Measurements from ENCODE around the gene CHADL. TPM values are rescaled to one million over a fixed set of nuclear protein-coding genes. Genes with fewer than 3 reads are reported as not detected.
"Not testable (repeated sequence)": the region's sequence is repeated elsewhere in the genome, so short reads cannot be mapped to it uniquely, and the experiment has no call there.

The CHADL gene
- total RNA-seq, 1 experiment from 2014 or later: not detected

DNA sequence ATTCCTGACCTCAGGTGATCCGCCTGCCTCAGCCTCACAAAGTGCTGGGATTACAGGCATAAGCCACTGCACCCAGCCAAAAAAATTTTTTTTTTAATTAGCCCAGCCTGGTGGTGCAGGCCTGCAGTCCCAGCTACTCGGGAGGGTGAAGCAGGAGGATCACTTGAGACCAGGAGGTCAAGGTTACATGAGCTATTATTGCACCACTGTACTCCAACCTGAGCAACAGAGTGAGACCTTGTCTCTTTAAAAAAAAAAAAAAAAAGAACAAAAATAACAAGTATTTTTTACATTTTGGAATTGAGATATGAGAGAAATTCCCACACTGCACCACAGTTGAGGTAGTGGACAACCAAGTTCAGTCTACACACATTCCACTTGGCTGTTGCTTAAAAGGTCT, 49.3 kb downstream of the CHADL start:
- DNase-seq (ENCODE audit: low read depth): no peak

DNA sequence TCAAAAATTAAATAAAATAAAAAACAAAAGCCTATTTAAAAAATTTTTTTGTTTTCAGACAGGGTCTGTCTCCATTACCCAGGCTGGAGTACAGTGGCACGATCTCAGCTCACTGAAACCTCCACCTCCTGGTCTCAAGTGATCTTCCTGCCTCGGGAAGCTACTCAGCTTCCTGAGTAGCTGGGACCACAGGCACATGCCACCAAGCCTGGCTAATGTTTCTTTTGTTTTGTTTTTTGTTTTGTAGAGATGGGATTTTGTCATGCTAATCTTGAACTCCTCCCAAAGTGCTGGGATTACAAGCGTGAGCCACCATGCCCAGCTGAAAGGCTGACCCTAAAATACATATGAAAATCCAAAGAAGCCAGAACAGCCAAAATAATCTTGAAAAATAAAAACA, 56.1 kb downstream of the CHADL start:
- DNase-seq (ENCODE audit: low read depth): no peak

DNA sequence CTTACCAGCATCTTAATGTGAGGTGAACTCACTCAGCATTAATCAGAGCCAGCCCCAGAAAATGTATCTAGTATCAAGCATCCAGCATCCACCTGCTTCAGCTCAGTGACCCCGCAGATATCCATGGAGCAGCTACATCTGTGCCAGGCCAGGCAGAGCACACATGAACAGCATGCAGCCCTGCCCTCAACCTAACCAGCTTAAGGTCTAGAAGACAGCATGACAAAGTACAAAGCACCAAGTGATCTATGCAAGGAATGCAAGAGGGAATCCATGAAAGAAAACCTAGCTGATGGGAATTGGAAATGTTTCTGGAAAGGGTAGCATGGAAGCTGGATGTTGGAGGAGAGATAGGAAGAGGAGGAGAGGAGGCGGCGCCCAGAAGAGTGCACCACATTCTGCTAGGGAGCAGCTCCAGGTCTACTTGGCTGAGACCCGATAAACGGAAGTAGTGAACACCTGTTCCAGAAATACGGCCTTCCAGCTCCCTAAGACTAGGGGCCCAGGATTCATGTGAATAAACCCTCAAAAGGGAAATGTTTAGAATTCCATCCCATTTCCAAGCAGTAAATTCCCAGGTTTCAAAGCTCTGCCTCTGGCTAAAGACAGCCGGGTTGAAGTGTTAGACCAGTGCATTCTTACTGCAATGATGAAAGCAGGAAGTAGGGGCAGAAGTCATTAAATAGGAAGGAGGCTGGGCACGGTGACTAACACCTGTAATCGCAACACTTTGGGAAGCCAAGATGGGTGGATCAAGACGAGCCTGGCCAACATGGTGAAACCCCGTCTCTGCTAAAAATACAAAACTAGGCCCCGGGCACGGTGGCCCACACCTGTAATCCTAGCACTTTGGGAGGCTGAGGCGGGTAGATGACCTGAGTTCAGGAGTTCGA, 59.1 kb downstream of the CHADL start:
- peak; percentile 72 for DNase-seq (ENCODE audit: low read depth)

DNA sequence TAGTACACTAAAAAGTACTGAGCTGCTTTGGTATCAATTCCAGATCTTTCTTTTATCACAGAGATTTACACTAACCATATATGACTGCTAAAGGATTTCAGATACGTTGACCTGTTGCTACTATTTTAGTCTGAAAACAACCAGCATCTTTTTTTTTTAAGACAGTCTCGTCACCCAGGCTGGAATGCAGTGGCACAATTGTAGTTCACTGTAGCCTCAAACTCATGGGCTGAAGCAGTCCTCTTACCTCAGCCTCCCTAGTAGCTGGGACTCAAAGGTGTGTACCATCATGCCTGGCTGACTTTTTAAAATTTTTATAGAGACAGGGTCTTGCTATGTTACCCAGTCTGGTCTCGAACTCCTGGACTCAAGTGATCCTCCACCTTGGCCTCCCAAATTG, 59.8 kb downstream of the CHADL start:
- no peak for DNase-seq (ENCODE audit: low read depth)

DNA sequence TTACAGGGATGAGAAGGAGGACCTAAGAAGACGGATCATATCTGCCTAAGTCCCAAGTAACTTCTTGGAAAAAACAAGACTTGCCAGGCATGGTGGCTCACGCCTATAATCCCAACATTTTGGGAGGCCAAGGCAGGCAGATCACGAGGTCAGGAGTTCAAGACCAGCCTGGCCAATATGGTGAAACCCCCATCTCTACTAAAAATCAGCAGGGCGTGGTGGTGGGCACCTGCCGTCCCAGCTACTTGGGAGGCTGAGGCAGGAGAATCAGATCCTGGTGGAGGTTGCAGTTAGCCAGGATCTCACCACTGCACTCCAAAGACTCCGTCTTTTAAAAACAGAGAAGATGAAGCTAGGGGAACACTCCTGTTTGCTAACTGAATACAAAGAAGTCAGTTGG, 60.4 kb downstream of the CHADL start:
- DNase-seq (ENCODE audit: low read depth): not testable (repeated sequence)

Other genes with a start within 250 kb of the CHADL start
- 24.0 and 27.3 TPM in 2 replicates for gene EP300, start 148.3 kb downstream of the CHADL start, total RNA-seq (2014; rRNA removed; shearing (Covaris generic))
- gene L3MBTL2, start 35.6 kb downstream of the CHADL start, total RNA-seq (2014; rRNA removed; shearing (Covaris generic)): 14.7 and 15.4 TPM in 2 replicates
- gene RANGAP1, start 45.3 kb upstream of the CHADL start, total RNA-seq (2014; rRNA removed; shearing (Covaris generic)): 68.4 and 72.0 TPM in 2 replicates
- gene ZC3H7B, start 60.6 kb upstream of the CHADL start, total RNA-seq (2014; rRNA removed; shearing (Covaris generic)): 19.6 and 22.0 TPM in 2 replicates
- gene TEF, start 141.0 kb upstream of the CHADL start, total RNA-seq (2014; rRNA removed; shearing (Covaris generic)): 8.8 and 13.0 TPM in 2 replicates
- 11.5 and 14.2 TPM in 2 replicates for gene TOB2, start 205.9 kb upstream of the CHADL start, total RNA-seq (2014; rRNA removed; shearing (Covaris generic))
- 55.6 and 59.7 TPM in 2 replicates for gene PHF5A, start 227.8 kb upstream of the CHADL start, total RNA-seq (2014; rRNA removed; shearing (Covaris generic))
- 38.5 and 43.7 TPM in 2 replicates for gene ACO2, start 228.2 kb upstream of the CHADL start, total RNA-seq (2014; rRNA removed; shearing (Covaris generic))